NT2/D1 (cell line): ENCODE results near the gene ROR2.

Source experiments
- SUZ12 ChIP-seq: IDR thresholded peaks from 2 replicates; pipeline ENCODE4 v1.6.1; 2011; ENCODE audit not compliant: insufficient read length, insufficient read depth; ENCODE audit errors: extremely low read depth
- YY1 ChIP-seq: IDR thresholded peaks from 2 replicates; pipeline ENCODE4 v1.6.1; 2011; ENCODE audit not compliant: insufficient read length, insufficient read depth
- ZNF274 ChIP-seq: IDR thresholded peaks from 2 replicates; pipeline ENCODE4 v1.6.1; 2011; ENCODE audit warnings: mild to moderate bottlenecking, low read depth, low read length

DNA sequence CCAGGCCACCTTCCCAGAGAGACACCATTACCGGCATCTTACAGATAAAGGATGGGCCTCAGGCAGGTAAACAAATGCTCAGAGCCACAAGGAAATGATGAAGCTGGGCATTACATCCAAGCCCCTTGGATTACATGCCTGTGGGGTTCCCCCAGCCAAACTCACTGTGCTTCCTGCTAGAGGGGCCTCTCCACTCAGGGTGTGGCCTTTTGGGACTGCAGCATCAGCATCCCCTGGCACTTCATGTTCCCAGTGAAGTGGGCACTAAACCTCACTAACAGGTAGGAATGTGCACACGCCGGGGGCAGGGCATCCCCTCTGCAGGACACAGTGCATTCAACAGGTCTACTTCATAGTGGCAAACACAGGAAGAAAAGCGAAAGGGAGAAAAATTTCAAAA lies 125.9 kb downstream of the ROR2 start:
- TF ChIP-seq YY1 (no peak), SUZ12 (no peak), ZNF274 (no peak)
